B cell (primary cell): ENCODE results near the gene NCOA3. TPM values are rescaled to one million over a fixed set of nuclear protein-coding genes. Genes with fewer than 3 reads are reported as not detected.

Source experiments
- ATAC-seq: fragments of 200-7000 bp; cut with Tn5 transposase; one replicate; pipeline ENCODE4 v1.10.0; 2021; ENCODE audit warnings: low read depth, mild to moderate bottlenecking, moderate number of reproducible peaks, moderate library complexity
- CTCF ChIA-PET: fragments of 350-600 bp; sonication (Branson Sonifier 250); formaldehyde crosslinking; loops from one replicate; lab custom pipeline; 2021; ENCODE audit warnings: antibody characterized with exemption, inconsistent platforms; lab: Charles Lee
- POLR2A ChIA-PET: fragments of 350-600 bp; sonication (Branson Sonifier 250); formaldehyde crosslinking; loops from one replicate; lab custom pipeline; 2021; ENCODE audit warnings: antibody characterized with exemption; lab: Charles Lee
- DNase-seq: peaks from one replicate; pipeline ENCODE4 v3.0.0; 2013
- H2AFZ ChIP-seq: 2 replicates; pipeline ENCODE4 v1.6.1; 2012; ENCODE audit warnings: mild to moderate bottlenecking, low read depth, low read length; ENCODE audit not compliant: insufficient read depth, poor library complexity, severe bottlenecking
- H3K27ac ChIP-seq, 2 donors: 1 replicate in 1 of 2; 2 replicates in 1 of 2; pipeline ENCODE4 v1.5.1; 2012 to 2013; ENCODE audit warnings: low read length in 2 of 2, mild to moderate bottlenecking in 2 of 2, moderate library complexity in 1 of 2
- H3K27me3 ChIP-seq, 4 experiments: fragments of 200-600 bp in 1 of 4; sonication (generic) in 1 of 4; replicated peaks in 1 of 4; 1 replicate in 2 of 4; 2 replicates in 2 of 4; pipeline versions ENCODE4 v1.6.1 to v1.7.0; 2013 to 2016; ENCODE audit warnings: low read length in 3 of 4, mild to moderate bottlenecking in 2 of 4, mixed read lengths in 1 of 4, moderate library complexity in 1 of 4; ENCODE audit not compliant: insufficient read depth in 4 of 4, control insufficient read depth in 3 of 4; ENCODE audit errors: control extremely low read depth in 1 of 4
- H3K36me3 ChIP-seq, 2 experiments: replicated peaks in 1 of 2; 1 replicate in 1 of 2; 2 replicates in 1 of 2; pipeline versions ENCODE4 v1.6.1 to v1.7.1; 2013; ENCODE audit warnings: low read length in 1 of 2; ENCODE audit not compliant: insufficient read depth in 2 of 2, control insufficient read depth in 1 of 2; ENCODE audit errors: control extremely low read depth in 1 of 2, extremely low read depth in 1 of 2
- H3K4me1 ChIP-seq, 2 donors: fragments of 200-600 bp in 1 of 2; sonication (generic) in 1 of 2; 1 replicate in 1 of 2; 2 replicates in 1 of 2; pipeline versions ENCODE4 v1.5.1 to v1.6.1; 2013 to 2017; ENCODE audit warnings: low read length in 2 of 2; ENCODE audit not compliant: control insufficient read depth in 2 of 2, insufficient read depth in 2 of 2
- H3K4me2 ChIP-seq: replicated peaks from 2 replicates; pipeline ENCODE3; 2012; ENCODE audit warnings: mild to moderate bottlenecking, low read depth, low read length; ENCODE audit not compliant: poor library complexity, severe bottlenecking
- H3K4me3 ChIP-seq, 5 experiments: fragments of 200-600 bp in 1 of 5; sonication (generic) in 1 of 5; 1 replicate in 3 of 5; 2 replicates in 2 of 5; pipeline versions ENCODE4 v1.5.1 to v1.7.0; 2011 to 2016; ENCODE audit warnings: low read length in 4 of 5, mild to moderate bottlenecking in 4 of 5, low read depth in 2 of 5, control low read depth in 1 of 5, moderate library complexity in 1 of 5; ENCODE audit not compliant: insufficient read depth in 1 of 5; ENCODE audit errors: control extremely low read depth in 1 of 5, extremely low read depth in 1 of 5
- H3K79me2 ChIP-seq: fragments of 200-600 bp; sonication (generic); one replicate; pipeline ENCODE4 v1.6.0; 2016; ENCODE audit warnings: low read length; ENCODE audit not compliant: control insufficient read depth, insufficient read depth
- H3K9ac ChIP-seq: fragments of 200-600 bp; sonication (generic); 2 replicates; pipeline ENCODE4 v1.6.1; 2017; ENCODE audit warnings: mild to moderate bottlenecking, low read length, moderate library complexity
- H3K9me3 ChIP-seq, 3 donors: one replicate each; pipeline versions ENCODE4 v1.6.1 to v1.7.1; 2013; ENCODE audit warnings: low read length in 2 of 3; ENCODE audit not compliant: control insufficient read depth in 2 of 3, insufficient read depth in 1 of 3; ENCODE audit errors: control extremely low read depth in 1 of 3
- H4K20me1 ChIP-seq: 2 replicates; pipeline ENCODE4 v1.6.0; 2012; ENCODE audit warnings: mild to moderate bottlenecking, low read length; ENCODE audit not compliant: insufficient read depth, control insufficient read depth, poor library complexity, severe bottlenecking
- H3K27ac Mint-ChIP-seq: one replicate; pipeline ENCODE4 v1.8.0; 2021; ENCODE audit warnings: mixed read lengths
- H3K27me3 Mint-ChIP-seq: one replicate; pipeline ENCODE4 v1.8.0; 2021; ENCODE audit warnings: mixed read lengths
- H3K4me1 Mint-ChIP-seq: one replicate; pipeline ENCODE4 v1.8.0; 2021; ENCODE audit warnings: mixed read lengths
- H3K4me3 Mint-ChIP-seq: one replicate; pipeline ENCODE4 v1.8.0; 2021; ENCODE audit warnings: mixed read lengths
- H3K9me3 Mint-ChIP-seq: one replicate; pipeline ENCODE4 v1.8.0; 2022; ENCODE audit warnings: mixed read lengths; ENCODE audit not compliant: insufficient read depth
- CTCF ChIP-seq: fragments of 200-600 bp; IDR thresholded peaks from one replicate; pipeline ENCODE4 v1.8.0; 2022; ENCODE audit warnings: antibody characterized with exemption, mild to moderate bottlenecking
- EZH2 ChIP-seq: IDR thresholded peaks from 2 replicates; pipeline ENCODE4 v1.6.1; 2012; ENCODE audit warnings: borderline replicate concordance, low read depth, mild to moderate bottlenecking, moderate library complexity, low read length; ENCODE audit not compliant: insufficient read depth, poor library complexity, severe bottlenecking
- WGBS: methylation state at CpG from one replicate; pipeline ENCODE4 v1.1.5; 2013; ENCODE audit warnings: missing lambda C conversion rate; ENCODE audit not compliant: insufficient coverage; 5-methylcytosine and 5-hydroxymethylcytosine counted together
- intact Hi-C: fragments of 100-400 bp; cut with micrococcal nuclease; formaldehyde crosslinking; loops from one replicate; pipeline ENCODE4 v1.10.0; 2022
- polyA plus RNA-seq: library from polyadenylated mRNA; depleted of rRNA; stranded (reverse); fragments of >200 nt; gene quantifications from 2 replicates; pipeline ENCODE4 v1.2.3, GENCODE V29; 2012
- total RNA-seq, 2 donors: library from RNA; stranded (reverse); fragments of 120-200 nt in 1 of 2; gene quantifications; 1 replicate in 1 of 2; 2 replicates in 1 of 2; pipeline versions ENCODE4 v1.2.3 to v1.2.4, GENCODE V29; 2013 to 2022

NCOA3 gene
- total and polyA plus RNA-seq, 2 donors (not counting 1 experiment from before 2014, with no cell fraction given) = 54.0 to 309 TPM

- ChIA-PET CTCF (no interaction called here), POLR2A (no interaction called here)
- Histone ChIP-seq H3K36me3 (no peaks in the 10 kb centered on the region), H3K79me2 (no peaks in the 10 kb centered on the region), H2AFZ (no peak overlapping the region), H3K9me3 (peaks cover 0 to 6% (median 0%) of the 10 kb centered on the region in 3 donors), H3K27ac (no peak overlapping the region), H3K4me3 (no peak overlapping the region), H4K20me1 (no peaks in the 10 kb centered on the region), H3K9ac (no peak overlapping the region), H3K27me3 (no peaks in the 10 kb centered on the region), H3K4me2 (no peak overlapping the region), H3K4me1 (no peaks in the 10 kb centered on the region)
- intact Hi-C loops = no loop called here
- no peaks in the 10 kb centered on the region for H3K9me3 Mint-ChIP-seq
- peaks cover 18% of the 10 kb centered on the region for H3K27me3 Mint-ChIP-seq
- H3K27ac Mint-ChIP-seq = no peak overlapping the region
- 92% methylated on average over 6 of the region's 15 CpGs for WGBS
- H3K4me1 Mint-ChIP-seq = peaks cover 1% of the 10 kb centered on the region
- TF ChIP-seq EZH2 (no peak), CTCF (no peak)
- H3K4me3 Mint-ChIP-seq = no peak overlapping the region
- DNase-seq (no peak), ATAC-seq (no peak)
Measured at GRCh38 chr20:47701612-47702011, 199.9 kb downstream of the NCOA3 start.

GRCh38 chr20:47703748-47704147 is 202.1 kb downstream of the NCOA3 start:
- H3K27ac Mint-ChIP-seq = no peak overlapping the region
- POLR2A ChIA-PET = no interaction called here
- H3K4me3 Mint-ChIP-seq = no peak overlapping the region
- H3K4me1 Mint-ChIP-seq = peaks cover 14% of the 10 kb centered on the region
- H3K4me3 ChIP-seq = no peak overlapping the region
- intact Hi-C loops = no loop called here
- H3K27me3 Mint-ChIP-seq = peaks cover 18% of the 10 kb centered on the region
- no peaks in the 10 kb centered on the region for H3K9me3 Mint-ChIP-seq
- CTCF ChIA-PET = no interaction called here
- H4K20me1 ChIP-seq = no peaks in the 10 kb centered on the region
- H3K79me2 ChIP-seq = no peaks in the 10 kb centered on the region
- no peak overlapping the region for H3K27ac ChIP-seq
- peaks cover 9 to 10% of the 10 kb centered on the region in 2 donors for H3K4me1 ChIP-seq
- ATAC-seq (no peak), DNase-seq (no peak)
- H3K27me3 ChIP-seq = no peaks in the 10 kb centered on the region
- no peak overlapping the region for H3K4me2 ChIP-seq
- TF ChIP-seq EZH2 = no peak
- TF ChIP-seq CTCF = no peak
- WGBS = 100% methylated on average over 1 of the region's 5 CpGs
- no peak overlapping the region for H2AFZ ChIP-seq
- no peaks in the 10 kb centered on the region for H3K36me3 ChIP-seq
- H3K9ac ChIP-seq = no peak overlapping the region
- H3K9me3 ChIP-seq = no peaks in the 10 kb centered on the region
